Measurements from ENCODE around the gene ASB8. TPM values are rescaled to one million over a fixed set of nuclear protein-coding genes. Genes with fewer than 3 reads are reported as not detected.

ASB8 gene
- total RNA-seq, 1 donor from 2014 or later = 8.6 TPM

GRCh38 chr12:48176417-48176751 is 19.1 kb upstream of the ASB8 start:
- no peak for TF ChIP-seq CTCF (conservative IDR thresholded peaks at IDR 0.05; ENCODE audit: low read depth, low read length)
- H3K4me3 ChIP-seq (ENCODE audit: low read depth, low read length) = no peak overlapping the region

GRCh38 chr12:48175613-48176416 is 18.5 kb upstream of the ASB8 start:
- TF ChIP-seq CTCF (conservative IDR thresholded peaks at IDR 0.05; ENCODE audit: low read depth, low read length) = no peak
- DNase-seq (ENCODE audit: low read depth) = no peak
- no peak overlapping the region for H3K4me3 ChIP-seq (ENCODE audit: low read depth, low read length)

More at GRCh38 chr12:48176417-48176751, 19.1 kb upstream of the ASB8 start:
- no peak for DNase-seq (ENCODE audit: low read depth)

GRCh38 chr12:48169011-48169410 is 11.7 kb upstream of the ASB8 start:
- DNase-seq (ENCODE audit: low read depth) = no peak
- no peak for TF ChIP-seq CTCF (conservative IDR thresholded peaks at IDR 0.05; ENCODE audit: low read depth, low read length)
- no peak overlapping the region for H3K4me3 ChIP-seq (ENCODE audit: low read depth, low read length)

GRCh38 chr12:48165089-48165981 is 8.0 kb upstream of the ASB8 start:
- no peak overlapping the region for H3K4me3 ChIP-seq (ENCODE audit: low read depth, low read length)
- DNase-seq (ENCODE audit: low read depth) = no peak
- peak; percentile 98 for TF ChIP-seq CTCF (conservative IDR thresholded peaks at IDR 0.05; ENCODE audit: low read depth, low read length)

GRCh38 chr12:48164451-48164850 is 7.1 kb upstream of the ASB8 start:
- no peak overlapping the region for H3K4me3 ChIP-seq (ENCODE audit: low read depth, low read length)
- no peak for DNase-seq (ENCODE audit: low read depth)
- no peak for TF ChIP-seq CTCF (conservative IDR thresholded peaks at IDR 0.05; ENCODE audit: low read depth, low read length)

GRCh38 chr12:48163150-48163747 is 5.9 kb upstream of the ASB8 start:
- H3K4me3 ChIP-seq (ENCODE audit: low read depth, low read length) = no peak overlapping the region
- DNase-seq (ENCODE audit: low read depth) = no peak
- no peak for TF ChIP-seq CTCF (conservative IDR thresholded peaks at IDR 0.05; ENCODE audit: low read depth, low read length)
